ENCODE results near the gene EXD2.

DNA sequence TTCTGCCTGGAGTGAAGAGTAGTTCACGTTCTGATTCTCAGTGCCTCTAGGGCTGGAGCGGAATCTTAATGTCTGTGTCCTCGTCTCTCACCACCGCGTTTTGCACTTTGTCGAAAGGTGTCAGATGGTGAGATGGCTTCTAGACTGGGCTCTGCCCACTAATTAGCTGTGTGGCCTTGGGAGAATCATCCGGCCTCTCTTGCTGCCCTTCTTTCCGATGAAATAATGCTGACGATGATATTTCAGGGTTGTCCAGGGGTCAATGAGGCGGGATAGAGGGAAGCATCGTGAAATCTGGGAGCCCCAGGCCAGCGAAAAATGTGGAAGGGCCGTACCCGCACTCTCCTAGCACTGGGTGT, 67.8 kb downstream of the EXD2 start:
- no peak for TF ChIP-seq EP300 (IDR thresholded peaks at IDR 0.05)
- no peak for TF ChIP-seq CTCF (IDR thresholded peaks at IDR 0.05)
- TF ChIP-seq POLR2A (IDR thresholded peaks at IDR 0.05; ENCODE audit: low read depth) = no peak

Measured in esophagus muscularis mucosa (tissue), 4 donors.